GM12875 (cell line): Measurements from ENCODE around the gene MYH15.

Experiments
- H3K4me3 ChIP-seq: one replicate; pipeline ENCODE4 v1.5.1; 2011; ENCODE audit warnings: low read depth, low read length, control low read depth
- CTCF ChIP-seq: IDR thresholded peaks from 2 replicates; pipeline ENCODE4 v1.5.1; 2011; ENCODE audit warnings: low read depth, mild to moderate bottlenecking, control low read depth, inconsistent platforms, low read length, moderate library complexity, borderline replicate concordance; ENCODE audit not compliant: insufficient read depth

MYH15 gene

GRCh38 chr3:108510496-108510895 lies at the start of gene MYH15:
Gene MYH15 (minus strand): TSS chr3:108510596. CDS start chr3:108510530, 66 bp downstream.
- no peak for TF ChIP-seq CTCF
- H3K4me3 ChIP-seq: no peak within 1 kb of the TSS

GRCh38 chr3:108555966-108556581 lies 45.7 kb upstream of the MYH15 start:
- no peak overlapping the region for H3K4me3 ChIP-seq
- TF ChIP-seq CTCF: no peak

- H3K4me3 ChIP-seq: no peak overlapping the region
- TF ChIP-seq CTCF: no peak
These were observed 44.6 kb upstream of the MYH15 start for GRCh38 chr3:108554913-108555571.

- no peak for TF ChIP-seq CTCF
- no peak overlapping the region for H3K4me3 ChIP-seq
These were observed 43.8 kb upstream of the MYH15 start for GRCh38 chr3:108554229-108554628.

GRCh38 chr3:108552267-108553159 lies 42.1 kb upstream of the MYH15 start:
- no peak overlapping the region for H3K4me3 ChIP-seq
- no peak for TF ChIP-seq CTCF

GRCh38 chr3:108548886-108549285 lies 38.5 kb upstream of the MYH15 start:
- H3K4me3 ChIP-seq: no peak overlapping the region
- no peak for TF ChIP-seq CTCF

- no peak overlapping the region for H3K4me3 ChIP-seq
- no peak for TF ChIP-seq CTCF
These were observed 37.9 kb upstream of the MYH15 start for GRCh38 chr3:108548304-108548703.
